Activated CD8-positive, alpha-beta memory T cell treated with anti-CD3 and anti-CD28 coated beads for 4 hours (primary cell): ENCODE measurements around the gene HJURP.
A peak's percentile ranks its signal among the peaks of the same experiment; 100 is the strongest.
"Not testable (repeated sequence)": the region's sequence is repeated elsewhere in the genome, so short reads cannot be mapped to it uniquely, and the experiment has no call there.

Source experiments
- DNase-seq, 2 donors: peaks; one replicate each; pipeline ENCODE4 v3.0.0-alpha.2; 2020; ENCODE audit warnings: low read depth in 2 of 2

HJURP gene, protein sequence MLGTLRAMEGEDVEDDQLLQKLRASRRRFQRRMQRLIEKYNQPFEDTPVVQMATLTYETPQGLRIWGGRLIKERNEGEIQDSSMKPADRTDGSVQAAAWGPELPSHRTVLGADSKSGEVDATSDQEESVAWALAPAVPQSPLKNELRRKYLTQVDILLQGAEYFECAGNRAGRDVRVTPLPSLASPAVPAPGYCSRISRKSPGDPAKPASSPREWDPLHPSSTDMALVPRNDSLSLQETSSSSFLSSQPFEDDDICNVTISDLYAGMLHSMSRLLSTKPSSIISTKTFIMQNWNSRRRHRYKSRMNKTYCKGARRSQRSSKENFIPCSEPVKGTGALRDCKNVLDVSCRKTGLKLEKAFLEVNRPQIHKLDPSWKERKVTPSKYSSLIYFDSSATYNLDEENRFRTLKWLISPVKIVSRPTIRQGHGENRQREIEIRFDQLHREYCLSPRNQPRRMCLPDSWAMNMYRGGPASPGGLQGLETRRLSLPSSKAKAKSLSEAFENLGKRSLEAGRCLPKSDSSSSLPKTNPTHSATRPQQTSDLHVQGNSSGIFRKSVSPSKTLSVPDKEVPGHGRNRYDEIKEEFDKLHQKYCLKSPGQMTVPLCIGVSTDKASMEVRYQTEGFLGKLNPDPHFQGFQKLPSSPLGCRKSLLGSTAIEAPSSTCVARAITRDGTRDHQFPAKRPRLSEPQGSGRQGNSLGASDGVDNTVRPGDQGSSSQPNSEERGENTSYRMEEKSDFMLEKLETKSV

DNA sequence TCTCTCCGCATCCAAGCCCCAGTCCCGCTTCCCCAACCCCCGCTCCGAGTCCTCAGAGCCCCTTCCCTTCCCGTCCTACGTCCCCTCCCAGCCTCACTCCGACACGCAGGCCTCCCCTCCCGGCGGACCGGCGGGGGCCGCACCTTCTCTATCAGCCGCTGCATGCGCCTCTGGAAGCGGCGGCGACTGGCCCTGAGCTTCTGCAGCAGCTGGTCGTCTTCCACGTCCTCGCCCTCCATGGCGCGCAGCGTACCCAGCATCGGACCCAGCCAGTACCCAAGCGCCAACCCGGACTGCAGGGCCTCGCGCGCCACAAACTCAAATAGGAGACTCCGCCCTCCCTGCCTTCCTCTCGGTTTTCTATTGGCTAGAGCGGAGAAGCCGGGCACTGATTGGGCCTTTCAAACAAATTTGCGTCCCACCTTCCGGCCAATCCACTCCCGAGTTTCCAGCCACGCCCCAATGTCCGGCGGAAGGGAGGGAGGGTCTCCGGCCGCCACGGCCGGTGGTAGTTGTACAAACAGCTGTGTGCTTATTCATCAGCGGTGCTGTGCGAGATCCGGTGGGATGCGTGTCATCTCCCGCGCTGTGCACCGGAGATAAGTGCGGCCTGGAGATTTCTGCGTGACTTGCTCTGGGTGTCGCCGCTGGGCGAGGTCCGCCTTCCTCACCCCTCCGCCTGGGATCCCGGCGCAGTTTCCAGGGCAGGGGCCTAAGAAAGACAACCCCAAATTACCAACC is at the start of gene HJURP:
Gene HJURP, minus strand, starts transcription at position 295 of the 741 bp plus-strand sequence. Its CDS starts 35 bp downstream, at position 260.
- peak; percentile 72 to 73 for DNase-seq

DNA sequence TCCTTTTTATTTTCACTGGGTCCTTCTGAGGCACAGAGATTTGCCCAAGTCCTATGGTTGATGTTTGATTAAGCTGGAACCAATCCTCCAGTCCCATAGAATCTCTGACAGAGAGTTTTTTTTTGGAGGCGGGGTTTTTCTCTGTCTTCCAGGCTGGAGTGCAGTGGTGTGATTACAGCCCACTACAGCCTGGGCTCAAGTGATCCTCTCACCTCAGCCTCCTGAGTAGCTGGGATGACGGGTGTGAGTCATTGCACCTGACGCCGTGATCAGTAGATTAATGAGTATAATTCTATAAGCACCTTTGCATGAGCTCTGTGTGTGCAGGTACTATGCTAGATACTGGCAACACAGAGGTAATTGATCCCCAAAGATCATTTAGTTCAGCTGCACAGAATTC is 47.5 kb upstream of the HJURP start:
- DNase-seq, result no peak

DNA sequence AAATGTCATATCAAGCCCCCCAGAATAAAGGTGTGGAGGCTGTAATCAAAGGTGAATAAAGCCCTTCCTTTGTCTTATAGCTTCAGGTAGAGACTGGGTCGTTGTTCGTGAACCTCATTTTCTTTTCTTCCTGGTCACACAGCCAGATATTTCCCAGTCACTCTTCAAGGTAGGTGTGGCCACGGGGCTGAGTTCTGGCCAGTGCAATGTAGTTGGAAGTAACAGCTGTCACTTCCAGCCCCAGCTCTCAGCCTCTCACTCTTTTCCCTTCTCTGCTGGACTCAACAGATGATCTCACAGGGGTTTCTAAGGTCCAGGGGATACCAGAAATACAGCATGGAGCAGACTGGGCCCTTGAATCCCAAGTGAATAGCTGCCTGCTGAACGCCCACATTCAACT is 47.0 kb upstream of the HJURP start:
- DNase-seq, result no peak

DNA sequence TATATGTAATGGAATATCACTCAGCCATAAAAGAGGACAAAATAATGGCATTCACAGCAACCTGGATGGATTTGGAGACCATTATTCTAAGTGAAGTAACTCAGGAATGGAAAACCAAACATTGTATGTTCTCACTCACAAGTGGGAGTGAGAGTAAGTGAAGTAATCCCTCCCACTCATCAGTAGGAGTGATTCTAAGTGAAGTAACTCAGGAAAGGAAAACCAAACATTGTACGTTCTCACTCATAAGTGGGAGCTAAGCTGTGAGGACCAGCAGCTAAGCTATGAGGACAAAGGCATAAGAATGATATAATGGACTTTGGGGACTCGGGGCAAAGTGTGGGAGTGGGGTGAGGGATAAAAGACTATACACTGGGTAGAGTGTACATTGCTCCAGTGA is 41.9 kb upstream of the HJURP start:
- DNase-seq, result not testable (repeated sequence)

DNA sequence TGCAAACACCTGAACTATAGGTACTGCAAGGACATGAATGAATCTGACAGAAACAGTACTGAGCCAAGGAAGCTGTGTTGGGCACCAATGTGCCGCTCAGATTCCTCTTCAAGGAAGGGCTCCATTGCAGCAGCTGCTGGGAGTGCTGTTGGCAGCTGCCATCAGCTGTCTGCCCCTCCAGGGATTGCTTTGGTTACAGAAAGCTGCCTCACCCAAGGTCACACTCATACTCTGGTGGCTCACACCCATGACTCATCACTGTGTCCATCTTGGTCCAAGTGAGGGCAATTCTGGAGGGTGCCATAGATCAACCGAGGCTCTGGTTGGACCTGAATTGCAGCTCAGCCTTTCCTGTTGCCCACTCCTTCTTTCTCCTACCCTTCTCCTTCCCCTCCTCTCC is 38.5 kb upstream of the HJURP start:
- no peak for DNase-seq

DNA sequence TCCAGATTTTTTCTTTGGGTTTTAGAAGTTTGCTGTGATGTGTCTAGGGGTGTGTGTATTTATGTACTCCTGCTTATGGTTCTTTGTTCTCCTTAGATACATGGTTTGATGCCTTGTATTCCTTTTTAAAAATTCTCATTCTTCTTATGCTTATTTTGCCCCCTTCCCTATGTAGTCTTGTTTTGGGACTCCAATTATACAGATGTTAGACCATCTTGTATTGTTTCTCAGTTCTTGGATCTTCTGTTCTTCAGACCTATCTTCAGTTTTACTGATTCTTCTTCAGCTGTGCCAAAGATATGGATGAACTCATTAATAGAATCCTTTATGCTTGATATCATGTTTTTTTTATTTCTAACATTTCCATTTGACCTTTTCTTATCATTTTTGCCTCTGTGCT is 28.0 kb upstream of the HJURP start:
- no peak for DNase-seq

DNA sequence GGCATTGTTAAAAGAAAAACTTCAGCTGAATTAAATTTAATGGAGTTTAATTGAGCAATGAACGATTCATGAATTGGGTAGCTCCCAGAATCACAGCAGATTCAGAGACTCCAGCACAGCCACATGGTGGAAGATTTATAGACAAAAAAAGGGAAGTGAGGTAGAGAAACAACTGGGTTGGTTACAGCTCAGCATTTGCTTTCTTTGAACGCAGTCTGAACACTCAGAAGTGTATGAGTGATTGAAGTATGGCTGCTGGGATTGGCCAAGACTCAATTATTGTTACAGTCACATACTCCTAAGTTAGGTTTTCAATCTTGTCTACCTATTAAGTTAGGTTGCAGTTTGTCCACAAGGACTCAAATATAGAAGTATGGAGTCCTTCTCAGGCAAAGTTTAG is 17.8 kb upstream of the HJURP start:
- DNase-seq, result not testable (repeated sequence)

DNA sequence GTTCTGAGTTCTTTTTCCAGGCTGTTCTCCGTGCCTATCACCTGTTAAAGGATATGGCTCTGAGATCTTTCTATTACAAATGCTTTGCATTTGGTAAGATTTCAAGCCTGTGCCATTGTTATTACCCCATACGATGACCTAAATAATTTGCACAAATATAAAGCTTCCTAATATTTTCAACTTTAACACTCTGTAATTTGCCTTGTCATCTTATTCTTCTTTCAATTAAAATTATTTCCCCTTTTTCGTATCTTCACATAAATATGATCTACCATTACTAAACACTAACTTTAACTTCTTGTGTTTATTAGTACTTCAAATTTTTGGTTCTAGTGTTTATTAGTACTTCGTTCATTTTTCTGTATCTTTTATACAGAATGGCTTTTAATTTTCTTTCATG is 17.1 kb upstream of the HJURP start:
- DNase-seq, result no peak

DNA sequence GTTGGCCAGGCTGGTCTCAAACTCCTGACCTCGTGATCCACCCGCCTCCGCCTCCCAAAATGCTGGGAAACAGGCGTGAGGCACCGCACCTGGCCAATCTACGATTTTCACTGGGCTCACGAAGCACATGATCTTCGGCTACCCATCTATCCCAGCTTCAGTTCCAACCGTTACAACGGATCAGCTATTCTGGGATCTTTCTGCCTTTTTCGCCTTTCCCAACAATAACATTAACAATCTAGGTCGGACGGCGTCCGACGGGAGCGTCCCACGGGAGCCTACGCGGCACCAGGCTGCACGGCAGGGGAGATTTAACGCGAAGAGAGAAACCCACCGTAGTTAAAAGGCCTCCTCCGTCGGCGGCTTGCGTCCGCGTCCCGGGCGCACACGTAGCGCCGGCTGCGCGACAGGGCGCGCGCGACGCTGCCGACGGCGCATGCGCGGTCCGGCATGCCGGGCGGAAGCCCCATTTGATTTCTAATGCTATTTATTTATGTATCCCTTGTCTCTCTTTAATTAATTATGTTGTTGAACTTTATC is 13.7 kb upstream of the HJURP start, which contains the start of gene MSL3B:
Gene MSL3B, minus strand, starts transcription at position 394 of the 540 bp plus-strand sequence.
- DNase-seq, result peak; percentile 14 to 18

DNA sequence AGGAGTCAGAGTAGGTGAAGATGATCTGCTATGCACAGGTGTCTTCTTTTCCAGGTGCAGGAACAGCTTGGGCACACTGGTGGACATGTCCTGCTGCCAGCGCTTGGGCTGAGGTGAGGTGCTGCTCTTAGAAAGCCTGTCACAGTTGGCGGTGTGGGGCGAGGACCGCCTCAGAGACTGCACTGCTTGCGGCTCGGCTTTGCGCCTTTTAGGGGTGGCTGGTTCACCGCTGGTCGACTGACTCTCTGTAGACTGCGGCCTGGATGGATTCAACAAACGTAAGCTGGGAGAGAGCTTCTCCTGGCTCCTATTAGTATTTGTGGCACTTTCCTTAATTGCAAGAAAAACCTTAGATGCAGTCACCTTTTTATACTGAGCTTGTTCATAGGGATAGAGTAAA is 12.1 kb upstream of the HJURP start:
- DNase-seq, result no peak

DNA sequence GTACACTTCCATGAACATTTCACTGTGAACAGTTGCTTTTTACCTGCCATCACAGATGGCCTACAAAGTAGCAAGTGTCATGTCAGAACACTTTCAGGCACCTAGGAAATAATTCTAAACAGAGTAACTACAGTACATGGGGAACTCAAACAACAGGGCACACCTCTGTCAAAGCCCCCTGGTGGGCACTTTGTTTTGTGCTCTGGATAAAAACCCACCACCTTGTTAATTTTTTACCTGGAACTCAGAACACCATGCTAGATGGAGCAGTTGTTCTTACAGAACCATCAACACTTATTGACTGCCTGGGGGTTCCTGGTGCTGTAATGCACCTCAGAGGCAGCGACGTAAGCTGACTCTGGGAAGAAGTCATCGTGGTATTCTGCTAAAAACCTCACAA is 11.5 kb upstream of the HJURP start:
- no peak for DNase-seq

DNA sequence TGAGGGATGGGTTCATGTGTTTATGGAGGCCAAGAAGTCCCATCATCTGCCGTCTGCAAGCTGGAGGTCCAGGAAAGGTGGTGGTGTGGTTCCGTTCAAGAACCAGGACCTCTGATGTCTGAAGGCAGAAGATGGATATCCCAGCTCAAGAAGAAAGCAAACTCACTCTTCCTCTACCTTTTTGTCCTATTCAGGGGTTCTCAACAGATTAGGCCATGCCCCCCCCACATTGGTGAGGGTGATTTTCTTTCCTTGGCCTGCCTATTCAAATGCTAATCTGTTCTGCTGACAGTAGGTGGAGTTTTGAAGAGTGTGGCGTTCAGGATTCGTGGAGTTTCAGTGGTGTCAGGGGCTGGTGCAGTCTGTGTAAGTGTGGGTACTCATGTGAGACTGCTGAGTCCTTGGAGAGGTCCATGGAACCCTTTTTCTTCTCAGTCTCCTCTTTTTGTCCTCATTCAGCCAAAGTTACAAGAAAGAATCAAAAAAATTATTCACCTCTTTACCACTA is 8.0 kb upstream of the HJURP start:
- DNase-seq, result no peak

DNA sequence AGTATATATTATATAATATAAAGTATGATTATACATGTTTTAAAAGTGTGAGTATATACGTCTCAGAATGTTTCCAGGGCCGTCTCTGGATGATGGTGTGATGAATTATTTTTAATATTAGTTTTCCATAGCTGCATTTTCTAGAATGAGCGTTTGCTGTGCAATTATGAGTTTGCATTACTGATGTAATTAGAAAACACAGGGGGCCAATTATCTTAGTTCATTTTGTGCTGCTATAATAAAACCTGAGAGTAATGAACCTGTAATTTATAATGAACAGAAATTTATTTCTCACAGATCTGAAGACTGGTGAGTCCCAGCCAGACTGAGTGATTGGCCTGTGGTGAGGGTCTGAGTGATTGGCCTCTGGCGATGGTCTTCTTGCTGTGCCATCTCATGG is 4.0 kb upstream of the HJURP start:
- no peak for DNase-seq

DNA sequence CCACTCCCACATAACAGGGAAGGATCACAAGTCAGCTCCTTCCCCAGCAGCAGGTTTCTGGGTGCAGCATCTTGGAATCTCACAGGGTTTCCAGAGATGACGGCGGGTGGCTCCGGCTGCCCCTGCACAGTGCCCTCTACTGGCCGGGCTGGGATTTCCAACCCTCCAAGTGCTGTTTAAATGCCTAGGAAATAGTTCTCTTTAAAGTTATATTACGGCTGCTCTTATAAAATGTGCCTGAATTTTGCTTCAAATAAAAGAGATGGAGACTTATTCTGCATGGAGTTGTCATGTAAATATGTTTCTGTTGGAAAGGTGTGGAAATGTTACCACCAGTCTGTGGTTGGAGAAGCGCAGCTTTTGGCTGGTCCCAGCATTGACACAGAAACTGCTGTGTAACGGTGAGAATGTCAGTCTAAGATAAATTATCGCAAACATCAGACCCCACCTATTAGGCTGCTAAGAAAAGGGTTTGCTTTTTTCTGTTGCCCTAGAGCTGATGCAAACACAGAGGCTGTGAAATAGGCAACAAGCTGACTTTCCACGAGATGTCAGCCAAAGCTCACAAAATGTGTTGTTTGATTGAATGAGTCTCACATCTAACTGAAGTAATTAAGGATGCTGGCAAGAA is 3.3 kb upstream of the HJURP start:
- DNase-seq, result peak; percentile 11 to 20

DNA sequence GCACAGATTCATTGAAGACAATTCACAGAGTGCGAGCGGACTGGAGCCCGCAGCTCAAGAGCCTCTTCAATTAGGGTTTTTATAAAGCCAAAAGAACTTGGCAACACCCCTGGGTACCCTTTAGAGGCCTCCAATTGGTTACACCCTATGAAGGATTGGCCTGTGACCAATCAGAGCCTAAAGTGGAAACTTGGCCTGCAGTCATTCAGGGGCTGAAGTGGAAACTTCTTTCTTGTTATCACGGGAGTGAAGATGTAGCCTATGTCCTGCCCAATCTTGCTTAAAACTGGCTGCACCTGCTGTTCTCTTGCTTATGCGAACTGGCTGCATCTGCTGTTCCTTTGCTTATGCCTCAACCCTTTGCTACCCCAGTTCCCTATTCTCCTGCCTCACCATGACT is 1.8 kb upstream of the HJURP start:
- no peak for DNase-seq

DNA sequence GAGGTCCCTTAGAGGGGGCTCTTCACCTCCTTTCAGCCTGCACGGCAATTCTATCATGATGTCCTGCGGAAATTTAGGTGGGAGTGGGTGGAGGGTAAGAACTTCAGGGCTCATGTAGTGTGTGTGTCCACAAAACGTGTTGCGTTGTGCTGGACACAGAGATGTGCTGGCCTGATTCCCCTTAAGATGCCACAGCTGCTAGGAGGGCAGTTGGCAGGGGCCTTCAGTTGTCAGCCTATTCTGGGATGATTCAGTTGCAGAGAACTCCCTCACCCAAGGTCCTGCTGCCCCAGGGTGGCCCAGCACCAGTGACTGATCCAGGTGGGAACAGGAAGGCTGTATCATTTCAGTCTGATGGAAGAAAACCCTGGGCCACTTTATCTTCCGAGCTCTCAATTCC is 1.0 kb upstream of the HJURP start:
- DNase-seq, result no peak

DNA sequence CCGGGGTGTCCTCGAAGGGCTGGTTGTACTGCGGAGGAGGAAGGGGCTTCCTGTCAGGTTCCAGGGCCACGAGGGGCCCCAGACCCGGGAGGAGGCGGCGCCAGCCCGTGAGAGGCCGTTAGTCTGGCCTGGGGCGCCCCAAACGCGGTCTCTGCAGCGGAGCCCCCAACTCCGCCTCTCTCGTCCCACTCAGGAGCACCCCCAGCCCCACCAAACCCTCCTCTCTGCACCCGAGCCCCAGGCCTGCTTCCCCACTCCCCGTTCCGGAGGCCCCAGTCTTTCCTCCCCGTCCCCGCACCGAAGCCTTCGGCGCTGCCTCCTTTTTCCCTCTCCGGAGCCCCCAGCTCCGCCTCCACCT is 473 bp downstream of the HJURP start:
- DNase-seq, result no peak

DNA sequence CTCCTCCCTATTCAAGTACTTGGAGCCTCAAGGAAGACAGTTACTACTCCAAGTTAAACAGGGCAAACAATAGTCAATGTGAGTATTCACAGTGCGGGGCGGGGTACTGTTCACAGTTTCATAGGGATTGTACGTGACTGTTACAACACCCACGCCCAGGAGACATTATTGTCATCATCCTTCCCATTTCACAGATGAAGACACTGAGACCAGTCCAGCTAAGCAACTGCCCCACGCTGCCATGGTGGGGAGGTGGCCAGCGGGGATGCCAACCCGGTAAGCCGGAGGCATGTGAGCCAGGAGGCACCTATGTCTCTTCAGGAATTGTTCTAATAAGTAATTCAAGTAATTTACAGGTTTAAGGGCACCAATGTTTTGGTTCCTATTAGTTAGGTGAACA is 982 bp downstream of the HJURP start:
- DNase-seq, result no peak

DNA sequence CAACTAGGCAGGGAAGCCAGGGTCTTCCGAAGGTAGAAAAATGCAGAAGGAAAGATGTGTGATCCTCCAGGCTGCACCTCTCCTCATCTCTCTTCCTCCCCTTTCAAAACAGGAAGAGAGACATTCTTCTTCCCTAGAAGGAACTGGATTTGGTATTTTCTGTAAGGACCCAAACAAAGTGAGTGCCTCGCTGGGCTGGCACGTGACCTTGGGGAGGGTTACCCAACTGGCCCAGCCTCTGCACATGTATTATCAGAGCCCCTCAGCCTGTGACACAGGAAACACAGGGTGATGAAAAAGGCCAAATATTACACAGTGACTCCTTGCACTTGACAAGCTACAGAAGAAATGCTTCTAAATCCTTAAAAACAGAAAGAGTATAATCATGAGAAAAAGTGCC is 2.3 kb downstream of the HJURP start:
- no peak for DNase-seq

DNA sequence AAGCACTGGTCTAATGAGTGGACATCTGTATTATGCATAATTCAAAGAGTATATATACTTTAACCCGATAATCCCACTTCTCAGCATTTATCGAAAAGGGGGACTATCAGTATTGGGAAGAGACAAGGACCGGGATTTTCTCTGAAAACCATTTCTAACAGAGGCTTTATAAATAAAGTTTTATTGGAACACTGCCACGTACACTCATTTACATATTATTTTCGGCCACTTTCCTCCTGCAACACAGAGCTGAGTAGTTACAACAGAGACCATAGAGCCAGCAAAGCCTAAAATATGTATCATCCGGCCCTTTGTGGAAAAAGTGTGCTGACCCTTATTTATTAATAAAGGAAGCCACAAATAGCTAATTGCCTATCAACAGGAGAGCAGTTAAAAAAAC is 3.2 kb downstream of the HJURP start:
- DNase-seq, result no peak

DNA sequence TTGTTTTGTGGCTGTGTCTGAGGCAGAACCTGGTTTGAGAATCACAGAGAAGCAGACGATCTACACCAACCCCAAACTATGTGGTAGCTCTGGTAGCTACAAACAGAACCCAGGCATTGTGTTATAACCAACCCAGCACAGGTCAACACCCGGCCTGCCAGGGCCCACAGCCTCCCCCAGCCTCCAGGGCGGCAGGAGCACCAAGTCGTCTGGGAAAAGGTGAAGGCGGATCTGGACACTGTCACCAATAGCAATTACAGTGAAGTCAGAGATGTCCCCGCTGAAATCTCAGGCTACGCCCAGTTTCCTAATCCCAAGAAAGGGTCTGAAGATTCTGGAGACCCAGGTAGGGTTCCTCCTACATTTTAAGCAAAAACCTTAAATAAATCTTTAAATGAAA is 3.6 kb downstream of the HJURP start:
- no peak for DNase-seq
